PC-3 (cell line): ENCODE data around the gene MAPK7. TPM values are rescaled to one million over a fixed set of nuclear protein-coding genes. Genes with fewer than 3 reads are reported as not detected.

ENCODE experiments used
- ATAC-seq: fragments of 200-7000 bp; cut with Tn5 transposase; 2 replicates; pipeline ENCODE4 v1.9.1; 2020; ENCODE audit warnings: mild to moderate bottlenecking, moderate library complexity
- BruUV-seq: library from RNA; stranded (reverse); fragments of 400-500 nt; replicated peaks from 2 replicates; lab custom pipeline; 2021; lab: Mats Ljungman, UMichigan
- CTCF ChIA-PET: fragments of 300-600 bp; sonication (Branson Sonifier 250); formaldehyde crosslinking; loops from one replicate; lab custom pipeline; 2022; ENCODE audit warnings: antibody characterized with exemption; lab: Charles Lee
- POLR2A ChIA-PET: fragments of 300-600 bp; sonication (Branson Sonifier 250); formaldehyde crosslinking; loops from one replicate; lab custom pipeline; 2022; ENCODE audit warnings: antibody characterized with exemption; ENCODE audit not compliant: unreplicated experiment; lab: Charles Lee
- DNase-seq: peaks from one replicate; pipeline ENCODE4 v3.0.0-alpha.2; 2015
- H2AFZ ChIP-seq: fragments of 300-600 bp; sonication (generic); 2 replicates; pipeline ENCODE4 v1.6.0; 2016; ENCODE audit warnings: antibody characterized with exemption, low read length
- H3F3A ChIP-seq: fragments of 300-600 bp; sonication (generic); one replicate; pipeline ENCODE4 v1.6.0; 2017; ENCODE audit warnings: antibody characterized with exemption, low read length, control low read depth, mild to moderate bottlenecking; ENCODE audit not compliant: unreplicated experiment
- H3K27ac ChIP-seq: fragments of 300-600 bp; sonication (generic); 2 replicates; pipeline ENCODE4 v1.5.1; 2016; ENCODE audit warnings: mild to moderate bottlenecking, low read length
- H3K27me3 ChIP-seq: fragments of 300-600 bp; sonication (generic); 2 replicates; pipeline ENCODE4 v1.6.1; 2016; ENCODE audit warnings: low read length, mixed read lengths
- H3K36me3 ChIP-seq: fragments of 300-600 bp; sonication (generic); 2 replicates; pipeline ENCODE4 v1.6.1; 2016; ENCODE audit warnings: low read depth, mixed run types, low read length, mixed read lengths
- H3K4me1 ChIP-seq: fragments of 300-600 bp; sonication (generic); 2 replicates; pipeline ENCODE4 v1.5.1; 2016; ENCODE audit warnings: low read length; ENCODE audit not compliant: insufficient read depth
- H3K4me2 ChIP-seq: fragments of 300-600 bp; sonication (generic); 2 replicates; pipeline ENCODE4 v1.6.0; 2016; ENCODE audit warnings: low read length
- H3K4me3 ChIP-seq: fragments of 300-600 bp; sonication (generic); 2 replicates; pipeline ENCODE4 v1.5.1; 2016; ENCODE audit warnings: mild to moderate bottlenecking, low read length, mixed read lengths
- H3K79me2 ChIP-seq: fragments of 300-600 bp; sonication (generic); 2 replicates; pipeline ENCODE4 v1.6.1; 2017; ENCODE audit warnings: low read length, mixed read lengths
- H3K9ac ChIP-seq: fragments of 300-600 bp; sonication (generic); 2 replicates; pipeline ENCODE4 v1.6.0; 2016; ENCODE audit warnings: mild to moderate bottlenecking, low read length
- H3K9me2 ChIP-seq: fragments of 300-600 bp; sonication (generic); replicated peaks from 2 replicates; pipeline ENCODE4 v1.6.1; 2016; ENCODE audit warnings: mixed run types, low read length, mixed read lengths
- H3K9me3 ChIP-seq: fragments of 300-600 bp; sonication (generic); 2 replicates; pipeline ENCODE4 v1.6.1; 2016; ENCODE audit warnings: low read length, mixed read lengths
- H4K20me1 ChIP-seq: fragments of 300-600 bp; sonication (generic); 2 replicates; pipeline ENCODE4 v1.6.1; 2016; ENCODE audit warnings: low read length, mixed read lengths
- CTCF ChIP-seq: fragments of 300-600 bp; sonication (generic); conservative IDR thresholded peaks from 2 replicates; pipeline ENCODE4 v1.5.1; 2017; ENCODE audit warnings: antibody characterized with exemption, low read depth, mild to moderate bottlenecking, low read length
- EZH2 ChIP-seq: fragments of 300-600 bp; sonication (generic); IDR thresholded peaks from one replicate; pipeline ENCODE4 v1.6.1; 2017; ENCODE audit warnings: antibody characterized with exemption, mild to moderate bottlenecking, low read length; ENCODE audit not compliant: unreplicated experiment
- EZH2phosphoT487 ChIP-seq: fragments of 300-600 bp; sonication (generic); IDR thresholded peaks from 2 replicates; pipeline ENCODE4 v1.6.1; 2018; ENCODE audit warnings: mild to moderate bottlenecking, antibody characterized with exemption, low read length, borderline replicate concordance
- intact Hi-C: fragments of 100-400 bp; cut with micrococcal nuclease; formaldehyde crosslinking; loops from 2 replicates; pipeline ENCODE4 v1.9.0; 2023
- total RNA-seq: library from RNA; depleted of rRNA; stranded (reverse); fragments of >200 nt; gene quantifications from 2 replicates; pipeline ENCODE4 v1.2.3, GENCODE V29; 2014

The MAPK7 gene
- total RNA-seq, 1 experiment from 2014 or later = 9.8 TPM

GRCh38 chr17:19413761-19414160 is 35.5 kb downstream of the MAPK7 start:
- BruUV-seq = no TSS peak
- H3K4me3 ChIP-seq = no peak overlapping the region
- CTCF ChIA-PET = no interaction called here

GRCh38 chr17:19414396-19415280 is 36.3 kb downstream of the MAPK7 start:
- no peak overlapping the region for H3K27ac ChIP-seq
- H3F3A ChIP-seq = no peaks in the 10 kb centered on the region
- DNase-seq (no peak), ATAC-seq (no peak)
- no peaks in the 10 kb centered on the region for H3K9me2 ChIP-seq
- H3K9ac ChIP-seq = no peak overlapping the region
- TF ChIP-seq EZH2phosphoT487 (no peak), CTCF (no peak), EZH2 (no peak)
- H3K4me3 ChIP-seq = no peak overlapping the region
- no peaks in the 10 kb centered on the region for H3K27me3 ChIP-seq
- H3K36me3 ChIP-seq = no peaks in the 10 kb centered on the region
- no TSS peak for BruUV-seq
- H3K4me1 ChIP-seq = no peaks in the 10 kb centered on the region
- no peak overlapping the region for H3K4me2 ChIP-seq
- CTCF ChIA-PET = no interaction called here
- no peaks in the 10 kb centered on the region for H4K20me1 ChIP-seq
- POLR2A ChIA-PET = no interaction called here
- H2AFZ ChIP-seq = no peak overlapping the region
- no peaks in the 10 kb centered on the region for H3K9me3 ChIP-seq
- intact Hi-C loops = no loop called here
- no peaks in the 10 kb centered on the region for H3K79me2 ChIP-seq

More at GRCh38 chr17:19413761-19414160, 35.5 kb downstream of the MAPK7 start:
- TF ChIP-seq EZH2 = no peak
- TF ChIP-seq EZH2phosphoT487 = no peak
- TF ChIP-seq CTCF = no peak
- no peaks in the 10 kb centered on the region for H3K4me1 ChIP-seq
- intact Hi-C loops = no loop called here
- H3K27me3 ChIP-seq = no peaks in the 10 kb centered on the region
- H3K9ac ChIP-seq = no peak overlapping the region
- H3K36me3 ChIP-seq = no peaks in the 10 kb centered on the region
- DNase-seq (no peak), ATAC-seq (no peak)
- H4K20me1 ChIP-seq = no peaks in the 10 kb centered on the region
- no peak overlapping the region for H3K27ac ChIP-seq
- no peaks in the 10 kb centered on the region for H3K79me2 ChIP-seq
- H2AFZ ChIP-seq = no peak overlapping the region
- POLR2A ChIA-PET = no interaction called here
- no peaks in the 10 kb centered on the region for H3K9me3 ChIP-seq
- H3F3A ChIP-seq = no peaks in the 10 kb centered on the region
- no peaks in the 10 kb centered on the region for H3K9me2 ChIP-seq
- no peak overlapping the region for H3K4me2 ChIP-seq

- Histone ChIP-seq H4K20me1 (no peaks in the 10 kb centered on the region), H3K27ac (no peak overlapping the region), H3K9me3 (no peaks in the 10 kb centered on the region), H3K9ac (no peak overlapping the region), H3K4me3 (no peak overlapping the region), H2AFZ (no peak overlapping the region), H3K27me3 (no peaks in the 10 kb centered on the region), H3K9me2 (no peaks in the 10 kb centered on the region), H3K36me3 (no peaks in the 10 kb centered on the region), H3K4me1 (no peaks in the 10 kb centered on the region), H3K79me2 (no peaks in the 10 kb centered on the region), H3F3A (no peaks in the 10 kb centered on the region), H3K4me2 (no peak overlapping the region)
- POLR2A ChIA-PET = no interaction called here
- DNase-seq (no peak), ATAC-seq (no peak)
- no peak for TF ChIP-seq EZH2phosphoT487
- intact Hi-C loops = no loop called here
- BruUV-seq = no TSS peak
- CTCF ChIA-PET = no interaction called here
These were observed 37.0 kb downstream of the MAPK7 start for GRCh38 chr17:19415311-19415710.
